H7 (cell line): ENCODE results near the gene WASHC4. TPM values are rescaled to one million over a fixed set of nuclear protein-coding genes. Genes with fewer than 3 reads are reported as not detected.

Source experiments
- DNase-seq: peaks from one replicate; pipeline ENCODE4 v3.0.0; 2012
- H3K27me3 ChIP-seq: 2 replicates; pipeline ENCODE4 v1.6.0; 2011; ENCODE audit warnings: mild to moderate bottlenecking, low read length; ENCODE audit not compliant: control insufficient read depth, insufficient read depth
- H3K36me3 ChIP-seq: replicated peaks from 2 replicates; pipeline ENCODE4 v1.5.1; 2011; ENCODE audit warnings: low read length; ENCODE audit not compliant: control insufficient read depth, insufficient read depth
- H3K4me3 ChIP-seq: 2 replicates; pipeline ENCODE4 v1.5.1; 2011; ENCODE audit warnings: low read depth, mild to moderate bottlenecking, control low read depth, low read length, moderate library complexity; ENCODE audit not compliant: insufficient read depth
- total RNA-seq: library from RNA; depleted of rRNA; stranded (reverse); fragments of >200 nt; shearing (Covaris generic); gene quantifications from 2 replicates; pipeline ENCODE4 v1.2.3, GENCODE V29; 2014

The WASHC4 gene
- total RNA-seq, 1 experiment from 2014 or later = 34.7 TPM

GRCh38 chr12:105109465-105110212, 2.1 kb downstream of the WASHC4 start:
- no peaks in the 10 kb centered on the region for H3K27me3 ChIP-seq
- peaks cover 4% of the 10 kb centered on the region for H3K36me3 ChIP-seq
- DNase-seq = no peak
- no peak overlapping the region for H3K4me3 ChIP-seq

- DNase-seq = no peak
- Histone ChIP-seq H3K36me3 (peaks cover 5% of the 10 kb centered on the region), H3K4me3 (no peak overlapping the region), H3K27me3 (no peaks in the 10 kb centered on the region)
Observed at GRCh38 chr12:105110851-105111250, 3.3 kb downstream of the WASHC4 start.

- no peaks in the 10 kb centered on the region for H3K27me3 ChIP-seq
- H3K36me3 ChIP-seq = peaks cover 9% of the 10 kb centered on the region
- no peak overlapping the region for H3K4me3 ChIP-seq
- no peak for DNase-seq
Observed at GRCh38 chr12:105113094-105113493, 5.6 kb downstream of the WASHC4 start.

DNA sequence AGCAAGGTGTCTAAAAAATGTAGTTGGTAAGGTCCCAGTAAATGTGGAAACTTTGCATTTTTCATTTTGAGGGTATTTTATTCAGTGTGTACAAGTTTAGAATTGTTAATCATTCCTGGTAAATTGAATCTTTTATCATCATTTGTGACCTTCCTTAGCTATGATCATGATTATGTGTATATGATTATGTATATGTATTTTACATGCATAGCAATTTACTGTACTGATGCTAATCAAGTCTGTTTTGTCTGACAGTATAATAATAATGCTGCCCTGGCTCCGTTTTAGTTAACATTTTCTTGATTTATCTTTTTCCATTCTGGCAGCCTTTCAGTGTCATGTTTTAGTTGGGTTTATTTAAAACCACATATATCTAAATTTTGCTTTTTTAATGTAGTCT, 9.4 kb downstream of the WASHC4 start:
- Histone ChIP-seq H3K27me3 (no peaks in the 10 kb centered on the region), H3K36me3 (peaks cover 19% of the 10 kb centered on the region), H3K4me3 (no peak overlapping the region)
- DNase-seq = no peak

DNA sequence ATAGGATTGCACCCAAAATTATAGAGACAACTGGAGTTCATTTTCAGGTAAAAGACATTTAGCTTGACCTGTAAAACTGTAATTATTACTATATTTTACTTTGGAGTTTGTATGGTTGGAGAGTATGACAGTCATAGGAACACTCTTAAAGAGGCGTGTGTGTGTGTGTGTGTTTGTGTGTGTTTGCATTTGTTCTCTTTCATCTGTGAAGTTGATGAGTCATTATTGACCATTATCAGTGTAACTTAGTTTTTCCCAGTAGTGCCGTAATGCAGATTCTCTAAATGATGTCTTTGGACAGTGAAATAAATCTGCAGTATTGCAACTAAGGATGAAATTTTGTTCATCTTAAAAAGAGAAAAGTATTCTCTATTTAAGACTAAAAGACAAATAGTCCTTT, 13.0 kb downstream of the WASHC4 start:
- Histone ChIP-seq H3K4me3 (no peak overlapping the region), H3K36me3 (peaks cover 25% of the 10 kb centered on the region), H3K27me3 (no peaks in the 10 kb centered on the region)
- no peak for DNase-seq

- H3K27me3 ChIP-seq = no peaks in the 10 kb centered on the region
- peaks cover 7% of the 10 kb centered on the region for H3K36me3 ChIP-seq
- H3K4me3 ChIP-seq = no peak overlapping the region
- DNase-seq = no peak
Observed at GRCh38 chr12:105138248-105138647, 30.7 kb downstream of the WASHC4 start.

DNA sequence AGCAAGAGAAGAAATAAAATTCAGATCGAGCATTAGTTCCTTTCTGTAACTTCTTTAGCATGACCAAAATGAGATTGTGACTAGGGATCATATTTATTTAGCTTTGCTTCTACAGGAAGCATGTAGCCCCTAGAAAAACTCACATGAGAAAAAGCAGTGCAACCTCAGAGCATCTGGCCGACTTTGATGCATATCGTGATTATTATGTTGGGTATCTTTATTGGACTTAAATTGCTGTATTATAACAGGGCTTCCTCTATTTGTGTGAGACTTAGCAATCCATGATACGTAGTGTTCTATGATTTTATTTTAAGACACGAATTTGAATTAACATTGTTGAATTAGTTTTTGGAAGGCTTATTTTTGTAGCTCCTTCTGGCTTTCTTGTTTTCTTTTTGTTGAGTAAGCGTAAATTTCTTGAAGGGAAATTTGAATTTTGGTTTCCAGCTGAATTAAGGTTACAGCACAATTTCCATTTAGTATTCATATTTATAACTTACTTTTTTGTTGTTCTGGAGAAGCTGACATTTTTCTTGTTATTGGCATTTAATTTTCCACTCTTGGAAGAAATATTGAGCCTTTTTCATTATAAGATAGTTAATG, 33.9 kb downstream of the WASHC4 start:
- no peak for DNase-seq
- Histone ChIP-seq H3K36me3 (peaks cover 7% of the 10 kb centered on the region), H3K4me3 (no peak overlapping the region), H3K27me3 (no peaks in the 10 kb centered on the region)

DNA sequence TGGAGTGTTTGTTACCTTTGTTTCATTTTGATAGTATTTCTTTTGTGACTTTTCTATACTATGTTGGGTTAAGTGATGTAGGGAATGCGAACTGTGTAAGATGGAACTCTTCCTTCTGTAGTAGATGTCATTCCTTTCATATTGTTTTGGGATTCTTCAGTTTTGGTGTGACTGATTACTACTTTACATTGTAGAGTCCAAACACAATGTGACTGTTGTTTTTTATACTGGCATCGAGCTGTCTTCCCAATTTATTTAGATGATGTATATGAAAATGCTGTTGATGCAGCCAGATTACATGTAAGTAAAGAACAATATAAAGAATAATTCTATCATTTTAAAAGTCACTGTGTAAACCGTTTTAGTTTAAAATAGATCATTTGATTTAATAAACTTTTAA, 34.7 kb downstream of the WASHC4 start:
- no peak overlapping the region for H3K4me3 ChIP-seq
- H3K27me3 ChIP-seq = no peaks in the 10 kb centered on the region
- no peak for DNase-seq
- H3K36me3 ChIP-seq = peaks cover 7% of the 10 kb centered on the region

GRCh38 chr12:105156260-105156659, 48.7 kb downstream of the WASHC4 start:
- no peaks in the 10 kb centered on the region for H3K27me3 ChIP-seq
- H3K36me3 ChIP-seq = peaks cover 16% of the 10 kb centered on the region
- no peak overlapping the region for H3K4me3 ChIP-seq
- no peak for DNase-seq

DNA sequence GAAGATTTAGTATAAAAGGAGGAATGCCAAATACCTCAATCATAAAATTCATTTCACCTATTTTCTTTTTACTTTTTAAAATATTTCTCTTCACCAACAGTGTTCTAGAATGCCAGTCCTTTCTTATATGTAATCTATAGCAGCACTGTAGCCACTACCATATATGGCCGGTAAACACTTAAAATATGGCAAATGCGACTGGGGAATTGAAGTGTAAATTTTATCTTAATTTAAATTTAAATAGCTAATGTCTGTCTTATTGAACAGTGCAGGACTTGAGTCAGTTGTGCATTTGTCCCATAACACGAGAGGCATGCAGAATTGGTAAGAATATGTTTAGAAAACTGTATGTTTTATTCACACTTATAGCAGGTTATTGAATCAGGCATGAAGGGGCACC, 50.1 kb downstream of the WASHC4 start:
- no peak overlapping the region for H3K4me3 ChIP-seq
- H3K36me3 ChIP-seq = peaks cover 13% of the 10 kb centered on the region
- DNase-seq = no peak
- H3K27me3 ChIP-seq = no peaks in the 10 kb centered on the region

GRCh38 chr12:105158876-105159275, 51.3 kb downstream of the WASHC4 start:
- H3K27me3 ChIP-seq = no peaks in the 10 kb centered on the region
- no peak overlapping the region for H3K4me3 ChIP-seq
- no peak for DNase-seq
- peaks cover 12% of the 10 kb centered on the region for H3K36me3 ChIP-seq

DNA sequence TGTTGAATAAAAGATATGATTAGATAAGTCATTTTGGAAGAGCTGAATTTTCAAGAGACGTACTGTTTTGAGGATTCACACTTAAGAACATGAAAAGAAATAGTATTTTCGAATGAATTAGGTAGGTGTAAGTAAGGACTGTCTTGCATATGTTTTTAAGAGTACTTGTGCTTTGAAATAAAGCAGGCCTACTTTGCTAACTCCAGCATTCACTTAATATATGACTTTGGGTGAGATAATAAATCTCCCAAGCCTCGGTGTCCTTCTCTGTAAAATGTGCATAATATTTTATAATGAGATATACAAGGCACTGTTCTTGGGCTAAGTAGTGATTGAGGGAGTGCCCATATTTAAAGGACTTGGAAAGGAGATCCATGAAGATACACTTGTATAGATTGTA, 54.6 kb downstream of the WASHC4 start:
- H3K36me3 ChIP-seq = peaks cover 18% of the 10 kb centered on the region
- no peak for DNase-seq
- H3K4me3 ChIP-seq = no peak overlapping the region
- no peaks in the 10 kb centered on the region for H3K27me3 ChIP-seq

- Histone ChIP-seq H3K36me3 (peaks cover 17% of the 10 kb centered on the region), H3K27me3 (no peaks in the 10 kb centered on the region), H3K4me3 (no peak overlapping the region)
- no peak for DNase-seq
Observed at GRCh38 chr12:105164068-105164467, 56.5 kb downstream of the WASHC4 start.

DNA sequence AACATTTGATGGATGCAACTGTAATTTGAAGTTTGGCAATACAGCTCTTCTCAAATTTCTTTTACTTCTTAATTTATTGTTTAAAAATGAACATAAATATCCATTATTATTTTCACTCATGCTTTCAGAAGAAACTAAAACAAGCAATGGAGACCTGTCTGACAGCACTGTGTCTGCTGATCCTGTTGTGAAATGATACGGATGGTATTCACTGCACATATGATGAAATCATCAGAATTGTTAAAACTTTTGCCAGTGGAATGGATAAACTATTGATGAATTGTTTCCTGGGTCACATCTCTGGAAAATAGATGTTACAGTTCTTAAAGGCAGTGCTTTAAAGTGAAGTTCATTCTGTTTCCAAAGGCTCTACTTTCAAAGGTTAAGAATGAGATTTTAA, 59.2 kb downstream of the WASHC4 start:
- no peak for DNase-seq
- peaks cover 15% of the 10 kb centered on the region for H3K36me3 ChIP-seq

DNA sequence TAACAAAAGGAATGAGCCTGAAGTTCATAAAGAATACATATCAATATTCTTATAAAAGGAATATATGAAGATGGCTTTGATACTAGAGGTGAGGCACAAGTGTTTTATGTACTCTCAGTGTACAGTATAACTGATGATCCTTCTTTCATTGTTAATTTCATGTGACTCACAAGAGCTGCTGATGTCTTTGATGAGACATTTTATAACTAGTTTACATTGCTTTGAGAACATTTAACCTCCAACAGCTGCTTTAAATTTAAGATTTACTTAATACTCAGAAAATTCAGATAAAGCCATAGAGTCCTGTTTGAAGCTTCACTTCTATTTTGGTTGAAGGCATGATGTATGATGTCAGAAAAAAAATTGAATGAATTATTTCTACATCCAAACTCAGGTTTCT, 59.8 kb downstream of the WASHC4 start:
- DNase-seq = no peak
- H3K36me3 ChIP-seq = peaks cover 15% of the 10 kb centered on the region
- no peaks in the 10 kb centered on the region for H3K27me3 ChIP-seq
- H3K4me3 ChIP-seq = no peak overlapping the region

More for the DNA sequence above, 59.2 kb downstream of the WASHC4 start:
- no peak overlapping the region for H3K4me3 ChIP-seq
- H3K27me3 ChIP-seq = no peaks in the 10 kb centered on the region
